A549 (cell line): ENCODE results near the gene FAM53B. TPM values are rescaled to one million over a fixed set of nuclear protein-coding genes. Genes with fewer than 3 reads are reported as not detected.

Source experiments
- ATAC-seq, 2 experiments: fragments of 200-7000 bp in 1 of 2; fragments of >200 bp in 1 of 2; cut with Nextera tagmentation in 1 of 2; cut with Tn5 transposase in 1 of 2; 3 replicates each; pipeline versions ENCODE4 v1.8.0 to v1.9.1; 2018 to 2020; ENCODE audit warnings: mild to moderate bottlenecking in 1 of 2, moderate library complexity in 1 of 2
- CTCF ChIA-PET: fragments of 300-600 bp; sonication (Branson Sonifier 250); formaldehyde crosslinking; extraction: SDS; loops from one replicate; lab custom pipeline; 2021; ENCODE audit warnings: antibody characterized with exemption, inconsistent platforms; lab: Yijun Ruan, JAX
- POLR2A ChIA-PET: fragments of 350-600 bp; formaldehyde crosslinking; extraction: SDS; loops from one replicate; lab custom pipeline; 2021; ENCODE audit warnings: antibody characterized with exemption, inconsistent platforms; lab: Yijun Ruan, JAX
- DNase-seq, 2 experiments: peaks; one replicate each; pipeline versions ENCODE4 v3.0.0 to v3.0.0-alpha.2; 2011 to 2016; ENCODE audit warnings: low read depth in 1 of 2, low spot score in 1 of 2
- FAIRE-seq: peaks from 2 replicates; lab custom pipeline; 2011; peaks lifted over from hg19 to GRCh38; lab: Jason Lieb, UNC
- H3K27ac ChIP-seq, 2 experiments: fragments of >200 bp; sonication (Bioruptor Twin); formaldehyde crosslinking; 3 replicates each; pipeline ENCODE4 v1.5.1; 2016 to 2017
- H3K4me1 ChIP-seq: fragments of >200 bp; sonication (Bioruptor Twin); formaldehyde crosslinking; 3 replicates; pipeline ENCODE4 v1.6.1; 2016
- H3K4me2 ChIP-seq: fragments of >200 bp; sonication (Bioruptor Twin); formaldehyde crosslinking; 3 replicates; pipeline ENCODE4 v1.6.1; 2016
- H3K4me3 ChIP-seq: fragments of >200 bp; sonication (Bioruptor Twin); formaldehyde crosslinking; 3 replicates; pipeline ENCODE4 v1.5.1; 2016
- H3K9me3 ChIP-seq: fragments of >200 bp; sonication (Bioruptor Twin); formaldehyde crosslinking; 3 replicates; pipeline ENCODE4 v1.6.1; 2016
- BCL3 ChIP-seq: fragments of >200 bp; sonication (Bioruptor Twin); formaldehyde crosslinking; IDR thresholded peaks from 3 replicates; pipeline ENCODE4 v1.6.1; 2016
- BHLHE40 ChIP-seq: IDR thresholded peaks from 2 replicates; pipeline ENCODE4 v1.6.1; 2012; ENCODE audit warnings: low read depth, low read length, inconsistent platforms
- CBX8 ChIP-seq: fragments of 200-600 bp; sonication (generic); IDR thresholded peaks from 2 replicates; pipeline ENCODE4 v1.6.1; 2016
- CEBPB ChIP-seq, 2 experiments: fragments of >200 bp in 1 of 2; sonication (Bioruptor Twin) in 1 of 2; formaldehyde crosslinking in 1 of 2; IDR thresholded peaks; 2 replicates each; pipeline ENCODE4 v1.6.1; 2012 to 2016
- CHD2 ChIP-seq: fragments of 150-350 bp; IDR thresholded peaks from 2 replicates; pipeline ENCODE4 v1.6.1; 2014; ENCODE audit warnings: low read length; ENCODE audit not compliant: partially characterized antibody
- CHD4 ChIP-seq: fragments of 200-600 bp; sonication (generic); IDR thresholded peaks from 2 replicates; pipeline ENCODE4 v1.6.1; 2016; ENCODE audit warnings: antibody characterized with exemption, mild to moderate bottlenecking, borderline replicate concordance
- CTCF ChIP-seq: fragments of >200 bp; sonication (Bioruptor Twin); formaldehyde crosslinking; IDR thresholded peaks from 3 replicates; pipeline ENCODE4 v1.5.1; 2016
- EHF ChIP-seq: fragments of 250-450 bp; sonication (Bioruptor Pico); IDR thresholded peaks from 2 replicates; pipeline ENCODE4 v1.5.0; 2020; ENCODE audit warnings: mild to moderate bottlenecking
- EHMT2 ChIP-seq: fragments of 200-600 bp; sonication (generic); IDR thresholded peaks from 2 replicates; pipeline ENCODE4 v1.6.1; 2016; ENCODE audit warnings: antibody characterized with exemption, low read depth, mild to moderate bottlenecking, moderate library complexity
- EP300 ChIP-seq, 2 experiments: fragments of >200 bp; sonication (Bioruptor Twin); formaldehyde crosslinking; IDR thresholded peaks; 2 replicates in 1 of 2; 3 replicates in 1 of 2; pipeline ENCODE4 v1.6.1; 2016 to 2017
- FOSB ChIP-seq: fragments of 250-450 bp; sonication (Bioruptor Pico); IDR thresholded peaks from 2 replicates; pipeline ENCODE4 v1.5.0; 2020; ENCODE audit warnings: mild to moderate bottlenecking, moderate library complexity
- FOSL2 ChIP-seq, 2 experiments: fragments of 450-650 bp in 1 of 2; fragments of >200 bp in 1 of 2; sonication (Bioruptor Twin) in 1 of 2; formaldehyde crosslinking; IDR thresholded peaks; 2 replicates each; pipeline versions ENCODE4 v1.5.0 to v1.6.1; 2016 to 2020; ENCODE audit warnings: mild to moderate bottlenecking in 1 of 2, moderate library complexity in 1 of 2
- GATA3 ChIP-seq: IDR thresholded peaks from 2 replicates; pipeline ENCODE4 v1.6.1; 2012; ENCODE audit warnings: borderline replicate concordance
- HMGXB4 ChIP-seq: fragments of 250-450 bp; sonication (Bioruptor Pico); IDR thresholded peaks from 2 replicates; pipeline ENCODE4 v1.5.0; 2021; ENCODE audit warnings: mild to moderate bottlenecking, moderate library complexity, borderline replicate concordance
- HOXA7 ChIP-seq: fragments of 250-450 bp; sonication (Bioruptor Pico); IDR thresholded peaks from 2 replicates; pipeline ENCODE4 v1.5.0; 2020; ENCODE audit warnings: mild to moderate bottlenecking, moderate library complexity
- HOXB13 ChIP-seq: fragments of 250-450 bp; sonication (Bioruptor Pico); IDR thresholded peaks from 2 replicates; pipeline ENCODE4 v1.5.0; 2020; ENCODE audit warnings: low read depth, mild to moderate bottlenecking, moderate library complexity
- JUN ChIP-seq, 2 experiments: fragments of >200 bp; sonication (Bioruptor Twin); formaldehyde crosslinking; IDR thresholded peaks; 2 replicates in 1 of 2; 3 replicates in 1 of 2; pipeline ENCODE4 v1.6.1; 2016 to 2017
- KDM5A ChIP-seq: fragments of 200-600 bp; sonication (generic); IDR thresholded peaks from 2 replicates; pipeline ENCODE4 v1.6.1; 2016; ENCODE audit warnings: antibody characterized with exemption, mild to moderate bottlenecking
- MYC ChIP-seq: IDR thresholded peaks from 2 replicates; pipeline ENCODE4 v1.6.1; 2012; ENCODE audit warnings: mild to moderate bottlenecking, inconsistent platforms, low read length, improper control_type of control experiment, borderline replicate concordance
- PHF8 ChIP-seq: fragments of 200-600 bp; sonication (generic); IDR thresholded peaks from 2 replicates; pipeline ENCODE4 v1.6.1; 2016; ENCODE audit warnings: low read depth, mild to moderate bottlenecking, antibody characterized with exemption, moderate library complexity, borderline replicate concordance
- POLR2A ChIP-seq: IDR thresholded peaks from 2 replicates; pipeline ENCODE4 v1.6.1; 2012; ENCODE audit warnings: mild to moderate bottlenecking, low read length
- POLR2AphosphoS2 ChIP-seq: conservative IDR thresholded peaks from 2 replicates; pipeline ENCODE4 v1.6.1; 2012; ENCODE audit warnings: low read length, improper control_type of control experiment, inconsistent platforms
- RAD21 ChIP-seq, 2 experiments: fragments of >200 bp in 1 of 2; sonication (Bioruptor Twin) in 1 of 2; formaldehyde crosslinking in 1 of 2; IDR thresholded peaks in 1 of 2; conservative IDR thresholded peaks in 1 of 2; 2 replicates in 1 of 2; 3 replicates in 1 of 2; pipeline ENCODE4 v1.6.1; 2012 to 2018; ENCODE audit warnings: inconsistent platforms in 1 of 2
- RARB ChIP-seq: fragments of 250-450 bp; sonication (Bioruptor Pico); IDR thresholded peaks from 2 replicates; pipeline ENCODE4 v1.8.0; 2021; ENCODE audit warnings: mild to moderate bottlenecking, moderate library complexity
- RFX5 ChIP-seq: fragments of 450-650 bp; IDR thresholded peaks from 2 replicates; pipeline ENCODE4 v1.7.1; 2014; ENCODE audit warnings: antibody characterized with exemption, mild to moderate bottlenecking, moderate library complexity
- TP53 ChIP-seq: fragments of 250-450 bp; sonication (Bioruptor Pico); IDR thresholded peaks from 2 replicates; pipeline ENCODE4 v1.5.0; 2021; ENCODE audit warnings: mild to moderate bottlenecking, moderate library complexity
- ZFP36 ChIP-seq: fragments of 450-650 bp; IDR thresholded peaks from 2 replicates; pipeline ENCODE4 v1.6.1; 2014; ENCODE audit warnings: borderline replicate concordance; ENCODE audit not compliant: partially characterized antibody
- ZNF302 ChIP-seq: fragments of 250-450 bp; sonication (Bioruptor Pico); IDR thresholded peaks from 2 replicates; pipeline ENCODE4 v1.9.0; 2021; ENCODE audit warnings: inconsistent platforms, mild to moderate bottlenecking, moderate library complexity
- WGBS: methylation state at CpG from one replicate; pipeline ENCODE4 v1.1.6; 2017; ENCODE audit errors: missing lambda C conversion rate; 5-methylcytosine and 5-hydroxymethylcytosine counted together
- polyA plus RNA-seq, 4 experiments: library from polyadenylated mRNA; depleted of rRNA in 3 of 4; stranded (reverse); fragments of >200 nt; fragmentation: RNase III in 1 of 4; extraction: RNeasy Plus Mini Kit Qiagen cat#74134 plus additional on column Dnase treatment in 1 of 4; gene quantifications; 2 replicates in 3 of 4; 3 replicates in 1 of 4; pipeline ENCODE4 v1.2.3, GENCODE V29; 2011 to 2017

FAM53B gene
- polyA plus RNA-seq, 2 of the 4 experiments (the other 2 are of a cell fraction) = 5.1 to 8.5 TPM

- CTCF ChIA-PET = interaction anchor here (1.3 kb wide), 1 partner anchor 109 kb away, joined by 3 read pairs; no protein-coding TSS in a partner anchor
- FAIRE-seq = no peak
- H3K9me3 ChIP-seq = no peaks in the 10 kb centered on the region
- H3K4me3 ChIP-seq = no peak overlapping the region
- DNase-seq = no peak
- peaks cover 10% of the 10 kb centered on the region; the same call in 2 of the 3 replicates for H3K4me1 ChIP-seq
- TF ChIP-seq HOXA7 (CRISPR knock-in tag) (no peak), FOSB (CRISPR knock-in tag) (no peak), MYC (no peak), CEBPB (IDR thresholded peaks at IDR 0.05) (no peak), CBX8 (no peak), JUN (IDR thresholded peaks at IDR 0.05) (no peak), BCL3 (no peak), POLR2A (no peak), BHLHE40 (no peak), CHD4 (no peak), EP300 (IDR thresholded peaks at IDR 0.05) (no peak), ZFP36 (no peak), GATA3 (no peak), POLR2AphosphoS2 (no peak), PHF8 (no peak), TP53 (CRISPR knock-in tag) (no peak), HMGXB4 (no peak), RAD21 (conservative IDR thresholded peaks at IDR 0.05 in 1 of 2, IDR thresholded peaks at IDR 0.05 in 1 of 2) (no peak), RFX5 (no peak), EHF (no peak)
- TF ChIP-seq, all 56 proteins: peak for 0
- WGBS = 73% methylated on average over 11 of the region's 13 CpGs
- Histone ChIP-seq H3K4me2 (no peak overlapping the region), H3K27ac (no peak overlapping the region; a peak in 1 of 6 replicates)
- POLR2A ChIA-PET = no interaction called here
- ATAC-seq = peak in 1 of 2 experiments; percentile 11; a peak in 2 of 6 replicates
Measured at GRCh38 chr10:124626759-124627380, 117.3 kb downstream of the FAM53B start.

GRCh38 chr10:124625831-124626238 lies 118.3 kb downstream of the FAM53B start:
- no peak for FAIRE-seq
- CTCF ChIA-PET = no interaction called here
- no peak overlapping the region for H3K27ac ChIP-seq
- H3K4me2 ChIP-seq = no peak overlapping the region
- no peaks in the 10 kb centered on the region for H3K9me3 ChIP-seq
- no peak; a peak in 1 of 6 replicates for ATAC-seq
- no peak overlapping the region for H3K4me3 ChIP-seq
- no peak for TF ChIP-seq CEBPB (IDR thresholded peaks at IDR 0.05)
- no peak for DNase-seq
- peaks cover 10% of the 10 kb centered on the region; the same call in 2 of the 3 replicates for H3K4me1 ChIP-seq
- POLR2A ChIA-PET = no interaction called here
- WGBS = 88% methylated on average over 22 of the region's 23 CpGs

- no peak overlapping the region for H3K4me2 ChIP-seq
- ATAC-seq (no peak), FAIRE-seq (no peak), DNase-seq (no peak)
- no peak overlapping the region for H3K27ac ChIP-seq
- POLR2A ChIA-PET = no interaction called here
- CTCF ChIA-PET = no interaction called here
- no peaks in the 10 kb centered on the region for H3K9me3 ChIP-seq
- no peak overlapping the region for H3K4me3 ChIP-seq
- H3K4me1 ChIP-seq = peaks cover 10% of the 10 kb centered on the region; the same call in 2 of the 3 replicates
- 95% methylated on average over 16 of the region's 16 CpGs for WGBS
- TF ChIP-seq HMGXB4 (no peak), CHD2 (no peak), ZNF302 (CRISPR knock-in tag) (no peak), BHLHE40 (no peak), CTCF (no peak), KDM5A (no peak), POLR2AphosphoS2 (no peak), RARB (CRISPR knock-in tag) (no peak), PHF8 (no peak), EHMT2 (no peak), FOSL2 (IDR thresholded peaks at IDR 0.05) (no peak), FOSL2 (CRISPR knock-in tag; IDR thresholded peaks at IDR 0.05) (no peak), JUN (IDR thresholded peaks at IDR 0.05) (no peak), HOXB13 (no peak), MYC (no peak)
Measured at GRCh38 chr10:124624895-124625294, 119.3 kb downstream of the FAM53B start.
